Measurements from ENCODE around the gene PACRG.

- TF ChIP-seq CTCF (IDR thresholded peaks at IDR 0.05; ENCODE audit: insufficient read depth, low read length, poor library complexity, severe bottlenecking) (no peak), EZH2phosphoT487 (conservative IDR thresholded peaks at IDR 0.05; ENCODE audit: low read length) (no peak)
Observed at GRCh38 chr6:163325390-163325784, 597.6 kb downstream of the PACRG start.
